ENCODE measurements around the gene ATP8B1.
A peak's percentile ranks its signal among the peaks of the same experiment; 100 is the strongest.

Gene ATP8B1

GRCh38 chr18:57791911-57792310, 11.2 kb downstream of the ATP8B1 start:
- no peak for DNase-seq

GRCh38 chr18:57791192-57791591, 11.9 kb downstream of the ATP8B1 start:
- DNase-seq, result no peak

GRCh38 chr18:57790316-57790715, 12.8 kb downstream of the ATP8B1 start:
- DNase-seq, result no peak

GRCh38 chr18:57789759-57790158, 13.4 kb downstream of the ATP8B1 start:
- DNase-seq, result no peak

- peak; percentile 47 for DNase-seq
These were observed 14.0 kb downstream of the ATP8B1 start for GRCh38 chr18:57789090-57789489.

DNA sequence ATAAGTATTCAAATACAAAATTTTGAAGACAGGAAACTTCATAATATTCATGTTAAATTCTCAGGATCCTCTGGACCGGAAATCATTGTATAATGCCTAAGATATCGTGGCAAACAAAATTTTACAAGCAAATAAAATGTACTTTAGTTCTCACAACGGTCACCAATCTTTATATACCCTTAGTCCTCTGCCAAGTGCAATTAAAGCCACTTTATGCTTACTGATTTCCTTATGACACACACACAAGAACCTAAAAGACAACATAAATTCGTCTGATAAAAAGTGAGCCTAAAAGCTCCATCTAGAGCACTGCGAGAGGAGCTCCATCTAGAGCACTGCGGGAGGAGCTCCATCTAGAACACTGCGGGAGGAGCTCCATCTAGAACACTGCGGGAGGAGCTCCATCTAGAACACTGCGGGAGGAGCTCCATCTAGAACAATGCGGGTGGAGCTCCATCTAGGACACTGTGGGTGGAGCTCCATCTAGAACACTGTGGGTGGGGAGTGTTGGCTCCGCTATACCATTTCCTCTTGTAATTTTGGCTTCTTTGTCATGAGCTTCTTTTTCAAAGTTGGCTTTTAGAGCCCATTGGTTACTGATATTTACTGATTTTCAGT, 15.9 kb downstream of the ATP8B1 start:
- no peak for DNase-seq

DNA sequence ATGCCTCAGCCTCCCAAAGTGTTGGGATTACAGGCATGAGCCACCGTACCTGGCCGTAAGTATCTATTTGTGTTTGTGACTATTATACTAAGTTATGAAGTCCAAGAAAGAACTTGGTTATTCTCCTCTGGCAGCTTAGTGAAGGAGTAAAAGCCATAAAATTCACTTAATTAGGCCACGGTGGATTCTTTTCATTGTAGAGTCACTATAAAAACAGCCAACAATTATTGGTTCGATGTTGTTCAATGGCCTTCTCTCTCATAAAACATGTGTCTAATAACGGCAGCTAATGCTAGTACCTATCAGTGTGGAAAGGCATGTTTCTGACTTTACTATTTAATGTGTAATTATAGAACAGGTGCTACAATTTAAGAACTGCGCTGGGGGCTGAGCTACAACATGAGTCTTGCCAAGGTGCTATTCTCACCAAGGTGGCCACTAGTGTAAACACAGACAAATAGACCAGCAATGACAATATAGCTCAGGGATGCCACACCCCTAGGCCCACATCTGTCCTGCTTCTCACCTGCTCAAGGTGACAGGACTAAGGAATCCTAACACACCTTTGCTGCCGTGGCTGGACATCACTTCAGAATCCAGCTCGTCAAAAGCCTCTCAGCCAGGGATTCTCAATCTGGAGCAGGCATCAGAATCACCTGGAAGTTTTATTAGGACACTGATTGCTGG, 17.2 kb downstream of the ATP8B1 start:
- no peak for DNase-seq

DNA sequence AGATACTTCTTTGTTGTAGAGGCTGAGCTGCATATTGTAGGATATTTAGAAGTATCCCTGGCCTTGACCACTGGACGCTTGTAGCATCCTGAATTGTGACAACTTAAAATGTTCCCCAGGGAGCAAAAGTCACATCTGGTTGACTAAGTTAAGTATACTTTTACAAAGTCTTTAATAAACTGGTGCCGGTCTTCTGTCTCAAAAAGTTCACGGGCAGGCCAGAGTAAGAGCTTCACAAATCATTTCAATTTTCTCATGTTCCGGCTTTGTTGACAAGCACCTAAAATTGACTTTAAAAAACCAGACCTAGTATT, 18.4 kb downstream of the ATP8B1 start:
- DNase-seq, result no peak

DNA sequence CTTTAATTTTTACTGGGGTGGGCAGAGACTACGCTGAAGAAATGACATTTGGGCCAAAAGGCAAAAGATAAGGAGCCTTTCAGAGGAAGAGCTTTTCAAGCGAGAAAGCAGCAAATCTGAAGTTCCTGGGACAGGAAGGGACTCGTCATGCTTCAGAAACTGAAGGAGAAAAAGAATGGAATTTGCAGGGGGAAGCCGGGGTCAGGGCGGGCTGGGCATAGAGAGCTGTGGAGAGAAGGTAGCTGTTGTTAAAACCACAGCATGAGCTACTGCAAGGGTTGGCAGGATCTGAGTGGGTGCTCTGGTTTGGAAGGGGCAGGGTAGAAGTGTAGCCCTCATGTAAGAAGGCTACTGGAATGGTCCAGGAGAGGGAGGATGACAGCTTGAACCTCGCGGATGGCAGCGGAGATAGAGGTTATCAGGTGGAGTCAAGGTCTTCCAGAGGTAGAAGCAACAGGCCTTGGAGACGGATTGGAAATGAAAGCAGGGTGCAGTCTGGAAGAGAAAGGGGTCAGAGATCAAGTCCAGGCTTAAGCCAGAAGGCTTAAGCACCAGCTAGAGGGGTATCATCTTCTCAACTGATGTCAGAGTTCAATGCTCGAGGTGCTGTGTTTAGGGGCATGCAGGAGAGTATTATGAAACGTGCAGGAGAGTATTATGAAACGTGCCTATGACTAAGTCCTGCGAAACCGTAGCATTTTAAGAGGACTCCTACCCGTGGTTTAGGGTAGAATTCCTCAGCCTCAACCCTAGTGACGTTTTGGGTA, 18.9 kb downstream of the ATP8B1 start:
- DNase-seq, result peak; percentile 68

- no peak for DNase-seq
These were observed 21.1 kb downstream of the ATP8B1 start for GRCh38 chr18:57782049-57782448.

GRCh38 chr18:57780706-57781347, 22.3 kb downstream of the ATP8B1 start:
- DNase-seq, result peak; percentile 94

- DNase-seq, result no peak
These were observed 22.8 kb downstream of the ATP8B1 start for GRCh38 chr18:57780318-57780705.

DNA sequence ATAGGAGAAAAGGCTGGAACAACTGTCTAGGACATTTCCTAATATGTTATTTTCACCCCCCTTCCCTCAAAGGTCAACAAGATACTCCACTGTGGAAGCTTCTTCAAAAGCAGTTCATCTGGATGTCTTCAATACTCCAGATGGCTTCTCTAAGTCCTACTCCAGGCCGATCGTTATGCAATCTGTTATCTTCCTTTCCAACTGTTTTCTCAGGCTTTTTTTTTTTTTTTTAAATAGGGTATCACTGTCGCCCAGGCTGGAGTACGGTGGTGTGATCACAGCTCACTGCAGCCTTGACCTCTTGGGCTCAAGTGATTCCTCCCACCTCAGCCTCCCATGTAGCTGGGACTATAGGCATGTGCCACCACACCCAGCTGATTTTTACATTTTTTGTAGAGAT, 26.3 kb downstream of the ATP8B1 start:
- no peak for DNase-seq

GRCh38 chr18:57776354-57776753, 26.8 kb downstream of the ATP8B1 start:
- DNase-seq, result no peak

- DNase-seq, result no peak
These were observed 27.2 kb downstream of the ATP8B1 start for GRCh38 chr18:57775937-57776336.

GRCh38 chr18:57772387-57772799, 30.7 kb downstream of the ATP8B1 start:
- no peak for DNase-seq

DNA sequence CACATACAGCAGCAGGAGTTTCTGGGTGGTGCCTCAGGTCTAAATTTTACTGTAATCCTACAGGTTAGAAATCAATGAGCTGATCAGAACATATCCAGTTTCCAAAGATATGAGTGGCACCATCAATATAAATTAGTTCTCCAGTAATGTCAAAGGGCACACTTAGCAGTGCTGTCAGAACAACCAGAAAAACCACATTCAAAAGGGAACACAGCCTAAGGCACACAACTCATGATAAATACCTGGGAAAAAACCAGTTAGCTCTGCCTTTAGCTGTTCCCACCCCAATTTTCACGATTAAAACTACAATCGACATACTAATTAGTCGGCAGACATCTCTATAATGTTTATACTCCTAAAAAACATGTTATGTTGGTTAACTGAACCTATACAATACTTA, 31.5 kb downstream of the ATP8B1 start:
- DNase-seq, result no peak

GRCh38 chr18:57771193-57771592, 31.9 kb downstream of the ATP8B1 start:
- no peak for DNase-seq

DNA sequence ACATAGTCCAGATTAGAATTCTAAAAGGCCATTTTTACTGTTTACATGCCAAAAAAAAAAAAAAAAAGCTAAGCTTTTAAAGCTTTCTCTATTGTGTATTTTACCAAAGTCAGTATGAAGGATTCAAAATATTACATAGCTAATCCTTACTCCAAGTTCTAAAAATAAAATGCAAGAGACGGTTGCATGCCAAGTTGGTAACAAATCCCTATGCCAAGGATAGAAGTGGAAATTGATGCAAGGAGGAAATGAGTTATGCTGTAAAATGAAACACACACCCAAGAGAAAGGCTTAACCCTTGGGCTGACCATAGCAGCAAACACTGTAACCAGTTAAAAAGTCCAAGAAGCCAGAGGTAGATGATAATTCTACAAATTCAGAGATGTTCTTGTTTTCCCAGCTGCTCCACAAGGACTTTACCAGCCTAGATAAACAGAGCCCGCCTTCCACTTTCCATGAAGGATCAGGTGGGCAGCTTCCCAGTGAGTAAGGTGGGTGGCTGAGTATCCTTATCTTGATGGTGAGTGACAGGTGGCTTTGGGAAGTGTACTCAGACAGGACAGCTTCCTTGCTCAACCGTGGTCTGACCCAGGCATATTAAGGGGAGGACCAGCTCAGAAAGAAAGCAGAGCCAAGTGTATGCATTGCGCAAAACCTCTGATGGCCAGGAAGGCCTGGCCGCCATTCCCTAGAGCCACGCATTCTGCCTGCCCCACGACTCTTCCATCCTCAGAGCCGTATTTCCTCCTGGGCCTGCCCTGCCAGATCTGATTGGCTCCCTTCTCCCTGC, 34.4 kb downstream of the ATP8B1 start:
- peak; percentile 89 for DNase-seq

DNA sequence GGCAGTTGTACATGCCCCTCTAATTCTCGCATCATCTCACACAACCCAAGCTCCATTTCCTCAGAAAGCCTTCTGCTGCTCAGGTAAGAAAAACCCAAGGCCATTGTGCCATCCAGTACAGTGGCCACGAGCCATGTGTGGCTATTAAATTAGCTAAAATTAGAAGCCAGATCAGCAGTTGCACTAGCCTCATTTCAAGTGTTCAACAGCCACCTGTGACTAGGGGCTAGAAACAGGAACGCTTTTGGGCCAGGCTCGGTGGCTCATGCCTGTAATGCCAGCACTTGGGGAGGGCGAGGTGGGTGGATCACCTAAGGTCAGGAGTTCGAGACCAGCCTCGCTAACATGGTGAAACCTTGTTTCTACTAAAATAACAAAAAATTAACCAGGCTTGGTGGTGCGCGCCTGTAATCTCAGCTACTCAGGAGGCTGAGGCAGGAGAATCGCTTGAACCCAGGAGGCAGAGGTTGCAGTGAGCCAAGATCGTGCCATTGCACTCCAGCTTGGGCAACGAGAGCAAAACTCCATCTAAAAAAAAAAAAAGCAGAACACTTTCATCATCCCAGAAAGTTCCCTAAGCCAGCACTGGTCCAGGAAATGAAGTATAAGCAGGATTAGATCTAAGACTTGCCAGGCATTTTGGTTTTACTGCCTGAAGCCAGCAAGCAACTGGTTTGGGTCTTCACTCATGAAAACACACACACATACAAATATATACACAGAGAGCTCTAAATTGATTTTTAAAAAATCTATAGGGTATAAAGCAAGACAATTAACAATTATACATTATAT, 35.7 kb downstream of the ATP8B1 start:
- DNase-seq, result no peak

GRCh38 chr18:57764995-57765394, 38.1 kb downstream of the ATP8B1 start:
- DNase-seq, result no peak

- DNase-seq, result no peak
These were observed 39.0 kb downstream of the ATP8B1 start for GRCh38 chr18:57764087-57764486.
